ENCODE data around the gene RTTN.

DNA sequence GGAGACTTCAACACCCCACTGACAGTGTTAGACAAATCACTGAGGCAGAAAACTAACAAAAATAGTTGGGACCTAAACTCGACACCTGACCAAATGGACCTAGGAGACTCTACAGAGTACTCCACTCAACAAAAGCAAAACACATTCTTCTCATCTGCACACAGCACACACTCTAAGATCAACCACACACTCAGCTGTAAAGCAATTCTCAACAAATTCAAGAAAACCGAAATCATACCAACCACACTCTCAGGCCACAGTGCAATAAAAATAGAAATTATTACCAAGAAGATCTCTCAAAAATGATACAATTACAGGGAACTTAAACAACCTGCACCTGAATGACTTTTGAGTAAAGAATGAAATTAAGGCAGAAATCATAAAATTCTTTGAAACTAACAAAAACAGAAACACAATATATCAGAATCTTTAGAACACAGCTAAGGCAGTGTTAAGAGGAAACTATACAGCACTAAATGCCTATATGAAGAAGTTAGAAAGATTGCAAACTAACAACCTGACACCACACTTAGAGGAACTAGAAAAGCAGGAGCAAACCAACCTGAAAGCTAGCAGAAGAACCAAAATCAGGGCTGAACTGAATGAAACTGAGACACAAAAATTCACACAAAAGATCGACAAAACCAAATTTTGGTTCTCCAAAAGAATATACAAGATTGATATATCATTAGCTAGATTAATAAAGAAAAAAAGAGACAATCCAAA, 46.3 kb downstream of the RTTN start:
- TF ChIP-seq, protein P1, sequence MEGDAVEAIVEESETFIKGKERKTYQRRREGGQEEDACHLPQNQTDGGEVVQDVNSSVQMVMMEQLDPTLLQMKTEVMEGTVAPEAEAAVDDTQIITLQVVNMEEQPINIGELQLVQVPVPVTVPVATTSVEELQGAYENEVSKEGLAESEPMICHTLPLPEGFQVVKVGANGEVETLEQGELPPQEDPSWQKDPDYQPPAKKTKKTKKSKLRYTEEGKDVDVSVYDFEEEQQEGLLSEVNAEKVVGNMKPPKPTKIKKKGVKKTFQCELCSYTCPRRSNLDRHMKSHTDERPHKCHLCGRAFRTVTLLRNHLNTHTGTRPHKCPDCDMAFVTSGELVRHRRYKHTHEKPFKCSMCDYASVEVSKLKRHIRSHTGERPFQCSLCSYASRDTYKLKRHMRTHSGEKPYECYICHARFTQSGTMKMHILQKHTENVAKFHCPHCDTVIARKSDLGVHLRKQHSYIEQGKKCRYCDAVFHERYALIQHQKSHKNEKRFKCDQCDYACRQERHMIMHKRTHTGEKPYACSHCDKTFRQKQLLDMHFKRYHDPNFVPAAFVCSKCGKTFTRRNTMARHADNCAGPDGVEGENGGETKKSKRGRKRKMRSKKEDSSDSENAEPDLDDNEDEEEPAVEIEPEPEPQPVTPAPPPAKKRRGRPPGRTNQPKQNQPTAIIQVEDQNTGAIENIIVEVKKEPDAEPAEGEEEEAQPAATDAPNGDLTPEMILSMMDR (IDR thresholded peaks at IDR 0.05), result no peak
- TF ChIP-seq TCF7L2 (IDR thresholded peaks at IDR 0.05; ENCODE audit: low read depth, low read length) (no peak), REST (IDR thresholded peaks at IDR 0.05; ENCODE audit: insufficient read depth in 1 of 2, low read depth in 2 of 2, low read length in 1 of 2) (no peak), SIN3A (IDR thresholded peaks at IDR 0.05; ENCODE audit: borderline replicate concordance, insufficient read depth, low read depth, low read length) (no peak)
